CMK (cell line): ENCODE measurements around the gene THAP7.
"Not testable (repeated sequence)": the region's sequence is repeated elsewhere in the genome, so short reads cannot be mapped to it uniquely, and the experiment has no call there.

ENCODE experiments used
- DNase-seq: peaks from one replicate; pipeline ENCODE4 v3.0.0-alpha.2; 2010; ENCODE audit warnings: low read depth

Gene THAP7

GRCh38 chr22:21013657-21014201 lies 11.8 kb upstream of the THAP7 start:
- no peak for DNase-seq

- DNase-seq: no peak
Measured at GRCh38 chr22:21012446-21013407, 10.8 kb upstream of the THAP7 start.

- DNase-seq: no peak
Measured at GRCh38 chr22:21010426-21011113, 8.7 kb upstream of the THAP7 start.

GRCh38 chr22:21009638-21010425 lies 7.9 kb upstream of the THAP7 start:
- DNase-seq: no peak

- not testable (repeated sequence) for DNase-seq
Measured at GRCh38 chr22:21009208-21009607, 7.3 kb upstream of the THAP7 start.

- no peak for DNase-seq
Measured at GRCh38 chr22:21003782-21004181, 1.9 kb upstream of the THAP7 start.

GRCh38 chr22:21000987-21001600 lies 824 bp downstream of the THAP7 start:
- no peak for DNase-seq

- no peak for DNase-seq
Measured at GRCh38 chr22:21000207-21000986, 1.5 kb downstream of the THAP7 start.

GRCh38 chr22:20999350-21000206 lies 2.3 kb downstream of the THAP7 start:
- DNase-seq: no peak

- no peak for DNase-seq
Measured at GRCh38 chr22:20998411-20999336, 3.2 kb downstream of the THAP7 start.

- DNase-seq: no peak
Measured at GRCh38 chr22:20997536-20998257, 4.2 kb downstream of the THAP7 start.

- DNase-seq: no peak
Measured at GRCh38 chr22:20996598-20997535, 5.1 kb downstream of the THAP7 start.

- DNase-seq: no peak
Measured at GRCh38 chr22:20996031-20996410, 5.9 kb downstream of the THAP7 start.

- no peak for DNase-seq
Measured at GRCh38 chr22:20995329-20996030, 6.4 kb downstream of the THAP7 start.

GRCh38 chr22:20994902-20995241 lies 7.0 kb downstream of the THAP7 start:
- no peak for DNase-seq

- no peak for DNase-seq
Measured at GRCh38 chr22:20994128-20994901, 7.6 kb downstream of the THAP7 start.
